SK-N-SH (cell line): ENCODE measurements around the gene SP7. TPM values are rescaled to one million over a fixed set of nuclear protein-coding genes. Genes with fewer than 3 reads are reported as not detected.

Source experiments
- CTCF ChIA-PET: fragments of 300-600, 350-600 bp; formaldehyde crosslinking; extraction: SDS; loops from one replicate; lab custom pipeline; 2021; lab: Yijun Ruan, JAX
- POLR2A ChIA-PET: fragments of 350-600 bp; sonication (Branson Sonifier 250); formaldehyde crosslinking; extraction: SDS; loops from one replicate; lab custom pipeline; 2020; ENCODE audit warnings: antibody characterized with exemption, inconsistent platforms; lab: Yijun Ruan, JAX
- DNase-seq: peaks from one replicate; pipeline ENCODE4 v3.0.0; 2012
- H2AFZ ChIP-seq: fragments of 200-600 bp; sonication (generic); 2 replicates; pipeline ENCODE4 v1.8.1; 2016; ENCODE audit warnings: antibody characterized with exemption, mild to moderate bottlenecking, low read depth
- H3F3A ChIP-seq: fragments of 200-600 bp; sonication (generic); replicated peaks from 2 replicates; pipeline ENCODE3; 2016; ENCODE audit warnings: antibody characterized with exemption, mild to moderate bottlenecking; ENCODE audit not compliant: insufficient read depth
- H3K27ac ChIP-seq, 2 experiments: fragments of 200-500 bp in 1 of 2; fragments of 200-600 bp in 1 of 2; sonication (Bioruptor generic) in 1 of 2; sonication (generic), shearing (Covaris generic) in 1 of 2; 2 replicates each; pipeline versions ENCODE4 v1.5.1 to v1.6.1; 2014 to 2016; ENCODE audit warnings: low read depth in 2 of 2, inconsistent platforms in 1 of 2, low read length in 1 of 2, mild to moderate bottlenecking in 1 of 2, mixed read lengths in 1 of 2
- H3K27me3 ChIP-seq: fragments of 200-600 bp; sonication (generic), shearing (Covaris generic); 2 replicates; pipeline ENCODE4 v1.6.1; 2016; ENCODE audit warnings: mixed run types; ENCODE audit not compliant: insufficient read depth
- H3K36me3 ChIP-seq, 2 experiments: fragments of 200-500 bp in 1 of 2; fragments of 200-600 bp in 1 of 2; sonication (Bioruptor generic) in 1 of 2; sonication (generic) in 1 of 2; replicated peaks in 1 of 2; 2 replicates each; pipeline versions ENCODE3 to v1.5.1; 2014 to 2016; ENCODE audit warnings: low read length in 1 of 2, mild to moderate bottlenecking in 1 of 2; ENCODE audit not compliant: insufficient read depth in 2 of 2, control insufficient read depth in 1 of 2
- H3K4me1 ChIP-seq, 2 experiments: fragments of 200-500 bp in 1 of 2; fragments of 200-600 bp in 1 of 2; sonication (Bioruptor generic) in 1 of 2; sonication (generic), shearing (Covaris generic) in 1 of 2; 2 replicates each; pipeline versions ENCODE4 v1.5.1 to v1.6.1; 2014 to 2016; ENCODE audit warnings: low read depth in 1 of 2, low read length in 1 of 2, mixed run types in 1 of 2; ENCODE audit not compliant: insufficient read depth in 2 of 2, control insufficient read depth in 1 of 2
- H3K4me2 ChIP-seq: fragments of 200-600 bp; sonication (generic), shearing (Covaris generic); 2 replicates; pipeline ENCODE4 v1.6.1; 2017; ENCODE audit warnings: mixed run types
- H3K4me3 ChIP-seq, 2 experiments: fragments of 200-500 bp in 1 of 2; fragments of 200-600 bp in 1 of 2; sonication (Bioruptor generic) in 1 of 2; sonication (generic), shearing (Covaris generic) in 1 of 2; 2 replicates each; pipeline versions ENCODE4 v1.5.1 to v1.8.1; 2014 to 2016; ENCODE audit warnings: low read depth in 2 of 2, inconsistent platforms in 1 of 2, low read length in 1 of 2, mild to moderate bottlenecking in 1 of 2, mixed read lengths in 1 of 2, moderate library complexity in 1 of 2
- H3K79me2 ChIP-seq: fragments of 200-600 bp; sonication (generic); 2 replicates; pipeline ENCODE4 v1.8.1; 2017; ENCODE audit warnings: mild to moderate bottlenecking; ENCODE audit not compliant: insufficient read depth
- H3K9ac ChIP-seq: fragments of 200-600 bp; sonication (generic); 2 replicates; pipeline ENCODE4 v1.6.1; 2017; ENCODE audit warnings: mixed run types
- H3K9me2 ChIP-seq: fragments of 200-600 bp; sonication (generic); 2 replicates; pipeline ENCODE4 v1.6.1; 2017; ENCODE audit warnings: mixed run types
- H3K9me3 ChIP-seq: fragments of 200-600 bp; sonication (generic); 2 replicates; pipeline ENCODE4 v1.6.1; 2017; ENCODE audit warnings: mixed run types, mild to moderate bottlenecking, moderate library complexity
- H4K20me1 ChIP-seq: fragments of 200-600 bp; sonication (generic); 2 replicates; pipeline ENCODE4 v1.6.1; 2017; ENCODE audit warnings: mild to moderate bottlenecking, mixed run types; ENCODE audit not compliant: insufficient read depth
- FOSL2 ChIP-seq: IDR thresholded peaks from 2 replicates; pipeline ENCODE4 v1.4.0; 2012; ENCODE audit warnings: low read depth, mild to moderate bottlenecking, moderate library complexity, borderline replicate concordance
- FOXJ3 ChIP-seq: sonication (generic); formaldehyde crosslinking; IDR thresholded peaks from 2 replicates; pipeline ENCODE4 v1.5.1; 2020; ENCODE audit warnings: mild to moderate bottlenecking, missing genetic modification reagents
- MAX ChIP-seq: IDR thresholded peaks from 2 replicates; pipeline ENCODE4 v1.4.0; 2012; ENCODE audit warnings: low read depth
- NFIC ChIP-seq: IDR thresholded peaks from 2 replicates; pipeline ENCODE4 v1.4.0; 2012; ENCODE audit warnings: borderline replicate concordance
- POLR2AphosphoS5 ChIP-seq: IDR thresholded peaks from 2 replicates; pipeline ENCODE4 v1.6.1; 2012; ENCODE audit warnings: low read depth, low read length
- TAF1 ChIP-seq: IDR thresholded peaks from 2 replicates; pipeline ENCODE4 v1.6.1; 2012; ENCODE audit warnings: low read depth, mild to moderate bottlenecking, low read length, moderate library complexity, borderline replicate concordance
- USF1 ChIP-seq: IDR thresholded peaks from 2 replicates; pipeline ENCODE4 v1.4.0; 2012; ENCODE audit warnings: low read depth, borderline replicate concordance
- USF2 ChIP-seq: fragments of 150-350 bp; IDR thresholded peaks from 2 replicates; pipeline ENCODE4 v1.6.1; 2017; ENCODE audit warnings: antibody characterized with exemption, low read length, low read depth, borderline replicate concordance
- ZBTB33 ChIP-seq: IDR thresholded peaks from 2 replicates; pipeline ENCODE4 v1.4.0; 2012; ENCODE audit warnings: low read depth, borderline replicate concordance
- polyA plus RNA-seq, 3 experiments: library from polyadenylated mRNA; depleted of rRNA; stranded (reverse); fragments of >200 nt; gene quantifications; 2 replicates each; pipeline ENCODE4 v1.2.3, GENCODE V29; 2012

SP7 gene
- polyA plus RNA-seq, 1 of the 3 experiments (the other 2 are of a cell fraction) = not detected

- TF ChIP-seq USF2 (no peak), FOXJ3 (CRISPR knock-in tag) (no peak), ZBTB33 (no peak), MAX (0 out of 2 replicates have a peak, but pooled peaks have one; percentile 47), TAF1 (peak; percentile 98), POLR2AphosphoS5 (peak; percentile 95), USF1 (no peak)
Observed at GRCh38 chr12:53295070-53295890, 40.9 kb downstream of the SP7 start, which contains the start of gene PFDN5 (continued).

GRCh38 chr12:53292426-53292825, 43.7 kb downstream of the SP7 start:
- TF ChIP-seq FOSL2 = no peak
- TF ChIP-seq NFIC = no peak
- TF ChIP-seq, all 33 proteins: peak for 0
- no peak overlapping the region for H3K4me2 ChIP-seq
- H3F3A ChIP-seq = peaks cover 40% of the 10 kb centered on the region
- peaks cover 21% of the 10 kb centered on the region for H3K79me2 ChIP-seq
- H3K27ac ChIP-seq = no peak overlapping the region
- DNase-seq = no peak
- H3K4me3 ChIP-seq = no peak overlapping the region
- no peak overlapping the region for H2AFZ ChIP-seq
- no peaks in the 10 kb centered on the region for H3K9me2 ChIP-seq
- H3K36me3 ChIP-seq = peaks cover 7 to 9% of the 10 kb centered on the region in 2 experiments
- no peaks in the 10 kb centered on the region for H3K27me3 ChIP-seq
- peaks cover 4 to 19% of the 10 kb centered on the region in 2 experiments; a peak in 2 of 4 replicates for H3K4me1 ChIP-seq
- ChIA-PET CTCF (interaction anchor here (0.6 to 19.2 kb wide), 8 partner anchors 14 to 1272 kb away, joined by 3 to 363 read pairs (median 5); partner anchors contain the start of gene ESPL1), POLR2A (no interaction called here)
- no peaks in the 10 kb centered on the region for H4K20me1 ChIP-seq
- H3K9ac ChIP-seq = no peak overlapping the region
- H3K9me3 ChIP-seq = no peaks in the 10 kb centered on the region
